SK-N-SH (cell line): ENCODE results near the gene C4orf36. TPM values are rescaled to one million over a fixed set of nuclear protein-coding genes. Genes with fewer than 3 reads are reported as not detected.

Experiments used
- CTCF ChIA-PET: fragments of 300-600, 350-600 bp; formaldehyde crosslinking; extraction: SDS; loops from one replicate; lab custom pipeline; 2021; lab: Yijun Ruan, JAX
- POLR2A ChIA-PET: fragments of 350-600 bp; sonication (Branson Sonifier 250); formaldehyde crosslinking; extraction: SDS; loops from one replicate; lab custom pipeline; 2020; ENCODE audit warnings: antibody characterized with exemption, inconsistent platforms; lab: Yijun Ruan, JAX
- DNase-seq: peaks from one replicate; pipeline ENCODE4 v3.0.0; 2012
- H2AFZ ChIP-seq: fragments of 200-600 bp; sonication (generic); 2 replicates; pipeline ENCODE4 v1.8.1; 2016; ENCODE audit warnings: antibody characterized with exemption, mild to moderate bottlenecking, low read depth
- H3F3A ChIP-seq: fragments of 200-600 bp; sonication (generic); replicated peaks from 2 replicates; pipeline ENCODE3; 2016; ENCODE audit warnings: antibody characterized with exemption, mild to moderate bottlenecking; ENCODE audit not compliant: insufficient read depth
- H3K27ac ChIP-seq, 2 experiments: fragments of 200-500 bp in 1 of 2; fragments of 200-600 bp in 1 of 2; sonication (Bioruptor generic) in 1 of 2; sonication (generic), shearing (Covaris generic) in 1 of 2; 2 replicates each; pipeline versions ENCODE4 v1.5.1 to v1.6.1; 2014 to 2016; ENCODE audit warnings: low read depth in 2 of 2, inconsistent platforms in 1 of 2, low read length in 1 of 2, mild to moderate bottlenecking in 1 of 2, mixed read lengths in 1 of 2
- H3K27me3 ChIP-seq: fragments of 200-600 bp; sonication (generic), shearing (Covaris generic); 2 replicates; pipeline ENCODE4 v1.6.1; 2016; ENCODE audit warnings: mixed run types; ENCODE audit not compliant: insufficient read depth
- H3K36me3 ChIP-seq, 2 experiments: fragments of 200-500 bp in 1 of 2; fragments of 200-600 bp in 1 of 2; sonication (Bioruptor generic) in 1 of 2; sonication (generic) in 1 of 2; replicated peaks in 1 of 2; 2 replicates each; pipeline versions ENCODE3 to v1.5.1; 2014 to 2016; ENCODE audit warnings: low read length in 1 of 2, mild to moderate bottlenecking in 1 of 2; ENCODE audit not compliant: insufficient read depth in 2 of 2, control insufficient read depth in 1 of 2
- H3K4me1 ChIP-seq, 2 experiments: fragments of 200-500 bp in 1 of 2; fragments of 200-600 bp in 1 of 2; sonication (Bioruptor generic) in 1 of 2; sonication (generic), shearing (Covaris generic) in 1 of 2; 2 replicates each; pipeline versions ENCODE4 v1.5.1 to v1.6.1; 2014 to 2016; ENCODE audit warnings: low read depth in 1 of 2, low read length in 1 of 2, mixed run types in 1 of 2; ENCODE audit not compliant: insufficient read depth in 2 of 2, control insufficient read depth in 1 of 2
- H3K4me2 ChIP-seq: fragments of 200-600 bp; sonication (generic), shearing (Covaris generic); 2 replicates; pipeline ENCODE4 v1.6.1; 2017; ENCODE audit warnings: mixed run types
- H3K4me3 ChIP-seq, 2 experiments: fragments of 200-500 bp in 1 of 2; fragments of 200-600 bp in 1 of 2; sonication (Bioruptor generic) in 1 of 2; sonication (generic), shearing (Covaris generic) in 1 of 2; 2 replicates each; pipeline versions ENCODE4 v1.5.1 to v1.8.1; 2014 to 2016; ENCODE audit warnings: low read depth in 2 of 2, inconsistent platforms in 1 of 2, low read length in 1 of 2, mild to moderate bottlenecking in 1 of 2, mixed read lengths in 1 of 2, moderate library complexity in 1 of 2
- H3K79me2 ChIP-seq: fragments of 200-600 bp; sonication (generic); 2 replicates; pipeline ENCODE4 v1.8.1; 2017; ENCODE audit warnings: mild to moderate bottlenecking; ENCODE audit not compliant: insufficient read depth
- H3K9ac ChIP-seq: fragments of 200-600 bp; sonication (generic); 2 replicates; pipeline ENCODE4 v1.6.1; 2017; ENCODE audit warnings: mixed run types
- H3K9me2 ChIP-seq: fragments of 200-600 bp; sonication (generic); 2 replicates; pipeline ENCODE4 v1.6.1; 2017; ENCODE audit warnings: mixed run types
- H3K9me3 ChIP-seq: fragments of 200-600 bp; sonication (generic); 2 replicates; pipeline ENCODE4 v1.6.1; 2017; ENCODE audit warnings: mixed run types, mild to moderate bottlenecking, moderate library complexity
- H4K20me1 ChIP-seq: fragments of 200-600 bp; sonication (generic); 2 replicates; pipeline ENCODE4 v1.6.1; 2017; ENCODE audit warnings: mild to moderate bottlenecking, mixed run types; ENCODE audit not compliant: insufficient read depth
- ELF1 ChIP-seq: IDR thresholded peaks from 2 replicates; pipeline ENCODE4 v1.4.0; 2012
- FOSL2 ChIP-seq: IDR thresholded peaks from 2 replicates; pipeline ENCODE4 v1.4.0; 2012; ENCODE audit warnings: low read depth, mild to moderate bottlenecking, moderate library complexity, borderline replicate concordance
- FOXJ3 ChIP-seq: sonication (generic); formaldehyde crosslinking; IDR thresholded peaks from 2 replicates; pipeline ENCODE4 v1.5.1; 2020; ENCODE audit warnings: mild to moderate bottlenecking, missing genetic modification reagents
- MXI1 ChIP-seq: IDR thresholded peaks from 2 replicates; pipeline ENCODE4 v1.6.1; 2012; ENCODE audit warnings: mild to moderate bottlenecking, low read depth, low read length, improper control_type of control experiment
- NRF1 ChIP-seq: IDR thresholded peaks from 2 replicates; pipeline ENCODE4 v1.6.1; 2012; ENCODE audit warnings: low read depth, mild to moderate bottlenecking, low read length
- POLR2AphosphoS5 ChIP-seq: IDR thresholded peaks from 2 replicates; pipeline ENCODE4 v1.6.1; 2012; ENCODE audit warnings: low read depth, low read length
- RFX5 ChIP-seq: IDR thresholded peaks from 2 replicates; pipeline ENCODE4 v1.6.1; 2012; ENCODE audit warnings: mild to moderate bottlenecking, improper control_type of control experiment, low read length
- SIN3A ChIP-seq: IDR thresholded peaks from 2 replicates; pipeline ENCODE4 v1.6.1; 2012; ENCODE audit warnings: low read depth, mild to moderate bottlenecking, low read length, moderate library complexity, borderline replicate concordance
- SMC3 ChIP-seq: IDR thresholded peaks from 2 replicates; pipeline ENCODE4 v1.6.1; 2012; ENCODE audit warnings: low read depth, low read length, improper control_type of control experiment
- TCF12 ChIP-seq: IDR thresholded peaks from 2 replicates; pipeline ENCODE4 v1.4.0; 2012
- TEAD4 ChIP-seq: IDR thresholded peaks from 2 replicates; pipeline ENCODE4 v1.4.0; 2012; ENCODE audit warnings: mild to moderate bottlenecking, borderline replicate concordance; ENCODE audit not compliant: insufficient read depth
- YY1 ChIP-seq: IDR thresholded peaks from 2 replicates; pipeline ENCODE4 v1.4.0; 2012; ENCODE audit warnings: low read depth, mild to moderate bottlenecking
- WGBS: methylation state at CpG from one replicate; pipeline ENCODE4 v1.1.6; 2017; ENCODE audit warnings: low lambda C conversion rate; 5-methylcytosine and 5-hydroxymethylcytosine counted together
- polyA plus RNA-seq, 3 experiments: library from polyadenylated mRNA; depleted of rRNA; stranded (reverse); fragments of >200 nt; gene quantifications; 2 replicates each; pipeline ENCODE4 v1.2.3, GENCODE V29; 2012
- TF ChIP-seq, protein P1 (sequence below): IDR thresholded peaks from 2 replicates; pipeline ENCODE4 v1.4.0; 2012; ENCODE audit warnings: low read depth, borderline replicate concordance
- TF ChIP-seq, protein P2 (sequence below): fragments of 200-600 bp; sonication (generic); IDR thresholded peaks from 2 replicates; pipeline ENCODE4 v1.6.1; 2017; ENCODE audit warnings: antibody characterized with exemption, mild to moderate bottlenecking, moderate library complexity
- TF ChIP-seq, protein P3 (sequence below): fragments of 150-350 bp; IDR thresholded peaks from 2 replicates; pipeline ENCODE4 v1.6.1; 2017; ENCODE audit warnings: antibody characterized with exemption, low read length, low read depth, borderline replicate concordance
- TF ChIP-seq, protein P4 (sequence below): IDR thresholded peaks from 2 replicates; pipeline ENCODE4 v1.4.0; 2012; ENCODE audit warnings: low read depth, borderline replicate concordance
- TF ChIP-seq, protein P5 (sequence below): fragments of 150-350 bp; IDR thresholded peaks from 2 replicates; pipeline ENCODE4 v1.6.1; 2016; ENCODE audit warnings: mild to moderate bottlenecking, low read depth, low read length

C4orf36 gene
- polyA plus RNA-seq, 1 of the 3 experiments (the other 2 are of a cell fraction) = 0.71 TPM

DNA sequence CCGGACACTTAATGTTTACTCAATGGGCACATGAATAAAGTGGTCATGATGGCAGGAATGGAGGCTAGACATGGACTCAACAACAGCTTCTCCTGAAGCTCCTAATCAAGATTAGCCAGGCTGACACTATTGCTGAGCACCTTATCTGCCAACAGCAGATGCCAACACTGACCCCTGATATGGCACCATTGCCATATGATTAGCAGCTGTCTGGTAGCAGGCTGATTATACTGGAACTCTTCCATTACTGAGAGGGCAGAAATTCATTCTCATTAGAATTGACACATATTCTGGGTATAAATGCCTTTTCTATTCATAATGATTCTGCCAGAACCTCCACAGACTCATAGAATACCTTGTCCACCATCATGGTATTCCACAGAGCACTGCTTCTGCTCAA is 24.2 kb upstream of the C4orf36 start:
- H3K9ac ChIP-seq = no peak overlapping the region
- H3K27ac ChIP-seq = no peak overlapping the region
- no peak for DNase-seq
- H4K20me1 ChIP-seq = no peaks in the 10 kb centered on the region
- WGBS = 31% methylated on average over 1 of the region's 1 CpG
- H3K79me2 ChIP-seq = no peaks in the 10 kb centered on the region
- no peaks in the 10 kb centered on the region for H3F3A ChIP-seq
- H3K36me3 ChIP-seq = no peaks in the 10 kb centered on the region
- H3K27me3 ChIP-seq = no peaks in the 10 kb centered on the region
- no peaks in the 10 kb centered on the region for H3K4me1 ChIP-seq
- H3K9me3 ChIP-seq = no peaks in the 10 kb centered on the region
- TF ChIP-seq FOSL2 = no peak
- TF ChIP-seq TEAD4 = no peak
- TF ChIP-seq, protein P1, sequence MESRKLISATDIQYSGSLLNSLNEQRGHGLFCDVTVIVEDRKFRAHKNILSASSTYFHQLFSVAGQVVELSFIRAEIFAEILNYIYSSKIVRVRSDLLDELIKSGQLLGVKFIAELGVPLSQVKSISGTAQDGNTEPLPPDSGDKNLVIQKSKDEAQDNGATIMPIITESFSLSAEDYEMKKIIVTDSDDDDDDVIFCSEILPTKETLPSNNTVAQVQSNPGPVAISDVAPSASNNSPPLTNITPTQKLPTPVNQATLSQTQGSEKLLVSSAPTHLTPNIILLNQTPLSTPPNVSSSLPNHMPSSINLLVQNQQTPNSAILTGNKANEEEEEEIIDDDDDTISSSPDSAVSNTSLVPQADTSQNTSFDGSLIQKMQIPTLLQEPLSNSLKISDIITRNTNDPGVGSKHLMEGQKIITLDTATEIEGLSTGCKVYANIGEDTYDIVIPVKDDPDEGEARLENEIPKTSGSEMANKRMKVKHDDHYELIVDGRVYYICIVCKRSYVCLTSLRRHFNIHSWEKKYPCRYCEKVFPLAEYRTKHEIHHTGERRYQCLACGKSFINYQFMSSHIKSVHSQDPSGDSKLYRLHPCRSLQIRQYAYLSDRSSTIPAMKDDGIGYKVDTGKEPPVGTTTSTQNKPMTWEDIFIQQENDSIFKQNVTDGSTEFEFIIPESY = no peak
- no peak for TF ChIP-seq POLR2AphosphoS5
- no peak for TF ChIP-seq SMC3
- TF ChIP-seq, protein P2, sequence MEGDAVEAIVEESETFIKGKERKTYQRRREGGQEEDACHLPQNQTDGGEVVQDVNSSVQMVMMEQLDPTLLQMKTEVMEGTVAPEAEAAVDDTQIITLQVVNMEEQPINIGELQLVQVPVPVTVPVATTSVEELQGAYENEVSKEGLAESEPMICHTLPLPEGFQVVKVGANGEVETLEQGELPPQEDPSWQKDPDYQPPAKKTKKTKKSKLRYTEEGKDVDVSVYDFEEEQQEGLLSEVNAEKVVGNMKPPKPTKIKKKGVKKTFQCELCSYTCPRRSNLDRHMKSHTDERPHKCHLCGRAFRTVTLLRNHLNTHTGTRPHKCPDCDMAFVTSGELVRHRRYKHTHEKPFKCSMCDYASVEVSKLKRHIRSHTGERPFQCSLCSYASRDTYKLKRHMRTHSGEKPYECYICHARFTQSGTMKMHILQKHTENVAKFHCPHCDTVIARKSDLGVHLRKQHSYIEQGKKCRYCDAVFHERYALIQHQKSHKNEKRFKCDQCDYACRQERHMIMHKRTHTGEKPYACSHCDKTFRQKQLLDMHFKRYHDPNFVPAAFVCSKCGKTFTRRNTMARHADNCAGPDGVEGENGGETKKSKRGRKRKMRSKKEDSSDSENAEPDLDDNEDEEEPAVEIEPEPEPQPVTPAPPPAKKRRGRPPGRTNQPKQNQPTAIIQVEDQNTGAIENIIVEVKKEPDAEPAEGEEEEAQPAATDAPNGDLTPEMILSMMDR = no peak
- no peak for TF ChIP-seq SIN3A
- TF ChIP-seq NRF1 = no peak
- TF ChIP-seq TCF12 = no peak
- TF ChIP-seq, all 33 proteins: peak for 0
- Histone ChIP-seq H3K4me2 (no peak overlapping the region), H3K4me3 (no peak overlapping the region), H2AFZ (no peak overlapping the region), H3K9me2 (no peaks in the 10 kb centered on the region)
- POLR2A ChIA-PET = no interaction called here
- CTCF ChIA-PET = interaction anchor here (1.8 kb wide), 1 partner anchor 177 kb away, joined by 4 read pairs; no protein-coding TSS in a partner anchor

DNA sequence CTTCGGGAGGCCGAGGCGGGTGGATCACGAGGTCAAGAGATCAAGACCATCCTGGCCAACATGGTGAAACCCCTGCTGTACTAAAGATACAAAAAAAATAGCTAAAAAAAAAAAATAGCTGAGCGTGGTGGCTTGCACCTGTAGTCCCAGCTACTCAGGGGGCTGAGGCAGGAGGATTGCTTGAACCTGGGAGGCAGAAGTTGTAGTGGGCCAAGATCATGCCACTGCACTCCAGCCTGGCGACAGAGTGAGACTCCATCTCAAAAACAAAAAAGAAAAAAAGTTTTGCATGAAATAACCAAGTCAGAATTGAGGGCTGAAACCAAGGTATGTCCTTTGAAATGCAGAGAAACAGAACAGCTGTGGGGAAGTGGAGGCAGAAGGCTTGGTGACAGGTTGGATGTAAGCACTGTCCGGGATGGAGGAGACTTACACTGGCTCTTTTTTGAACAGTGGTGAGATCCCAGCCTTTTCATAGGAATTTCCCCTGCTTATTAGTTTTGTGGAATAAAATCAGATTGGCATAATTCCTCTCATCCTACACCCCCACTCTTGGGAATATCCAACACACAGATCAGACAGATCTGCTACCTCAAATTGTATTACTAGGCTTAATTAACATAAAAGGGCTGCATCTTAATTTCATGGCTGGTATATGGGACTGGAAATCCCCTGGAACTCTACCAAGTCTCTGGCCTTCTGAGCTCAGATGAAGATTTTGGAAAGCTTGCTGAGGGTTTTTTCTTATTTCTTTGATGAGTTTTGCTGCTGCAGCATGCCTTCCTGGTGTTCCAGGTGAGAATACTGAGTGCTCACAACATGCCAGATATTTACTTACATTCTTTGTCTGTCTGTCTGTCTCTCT is 18.8 kb upstream of the C4orf36 start:
- Histone ChIP-seq H3K4me2 (no peak overlapping the region), H3F3A (no peaks in the 10 kb centered on the region), H2AFZ (no peak overlapping the region), H3K36me3 (no peaks in the 10 kb centered on the region), H3K4me3 (no peak overlapping the region), H4K20me1 (no peaks in the 10 kb centered on the region), H3K4me1 (no peaks in the 10 kb centered on the region), H3K9me3 (no peaks in the 10 kb centered on the region), H3K9ac (no peak overlapping the region), H3K27ac (no peak overlapping the region), H3K27me3 (no peaks in the 10 kb centered on the region), H3K9me2 (no peaks in the 10 kb centered on the region), H3K79me2 (no peaks in the 10 kb centered on the region)
- 91% methylated on average over 7 of the region's 7 CpGs for WGBS
- CTCF ChIA-PET = interaction anchor here (1.0 to 21.7 kb wide), 7 partner anchors 9 to 413 kb away, joined by 3 to 294 read pairs (median 5); no protein-coding TSS in a partner anchor
- POLR2A ChIA-PET = no interaction called here
- no peak for DNase-seq
- TF ChIP-seq, protein P1 = no peak
- TF ChIP-seq FOXJ3 (CRISPR knock-in tag) = no peak
- TF ChIP-seq MXI1 = no peak
- TF ChIP-seq, protein P3, sequence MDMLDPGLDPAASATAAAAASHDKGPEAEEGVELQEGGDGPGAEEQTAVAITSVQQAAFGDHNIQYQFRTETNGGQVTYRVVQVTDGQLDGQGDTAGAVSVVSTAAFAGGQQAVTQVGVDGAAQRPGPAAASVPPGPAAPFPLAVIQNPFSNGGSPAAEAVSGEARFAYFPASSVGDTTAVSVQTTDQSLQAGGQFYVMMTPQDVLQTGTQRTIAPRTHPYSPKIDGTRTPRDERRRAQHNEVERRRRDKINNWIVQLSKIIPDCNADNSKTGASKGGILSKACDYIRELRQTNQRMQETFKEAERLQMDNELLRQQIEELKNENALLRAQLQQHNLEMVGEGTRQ = no peak
- no peak for TF ChIP-seq RFX5
- TF ChIP-seq, protein P4, sequence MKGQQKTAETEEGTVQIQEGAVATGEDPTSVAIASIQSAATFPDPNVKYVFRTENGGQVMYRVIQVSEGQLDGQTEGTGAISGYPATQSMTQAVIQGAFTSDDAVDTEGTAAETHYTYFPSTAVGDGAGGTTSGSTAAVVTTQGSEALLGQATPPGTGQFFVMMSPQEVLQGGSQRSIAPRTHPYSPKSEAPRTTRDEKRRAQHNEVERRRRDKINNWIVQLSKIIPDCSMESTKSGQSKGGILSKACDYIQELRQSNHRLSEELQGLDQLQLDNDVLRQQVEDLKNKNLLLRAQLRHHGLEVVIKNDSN = no peak
- TF ChIP-seq, protein P5, sequence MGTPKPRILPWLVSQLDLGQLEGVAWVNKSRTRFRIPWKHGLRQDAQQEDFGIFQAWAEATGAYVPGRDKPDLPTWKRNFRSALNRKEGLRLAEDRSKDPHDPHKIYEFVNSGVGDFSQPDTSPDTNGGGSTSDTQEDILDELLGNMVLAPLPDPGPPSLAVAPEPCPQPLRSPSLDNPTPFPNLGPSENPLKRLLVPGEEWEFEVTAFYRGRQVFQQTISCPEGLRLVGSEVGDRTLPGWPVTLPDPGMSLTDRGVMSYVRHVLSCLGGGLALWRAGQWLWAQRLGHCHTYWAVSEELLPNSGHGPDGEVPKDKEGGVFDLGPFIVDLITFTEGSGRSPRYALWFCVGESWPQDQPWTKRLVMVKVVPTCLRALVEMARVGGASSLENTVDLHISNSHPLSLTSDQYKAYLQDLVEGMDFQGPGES = no peak
- no peak for TF ChIP-seq ELF1
- no peak for TF ChIP-seq SIN3A
- TF ChIP-seq YY1 = no peak
